Heart left ventricle (tissue), 13 donors: Measurements from ENCODE around the gene CCBE1.

ENCODE experiments used
- CTCF ChIP-seq, 12 donors: fragments of 200-600 bp; sonication (generic) in 4 of 12; IDR thresholded peaks; one replicate each; pipeline versions ENCODE4 v1.5.0 to v1.8.0; 2018 to 2022; ENCODE audit warnings: antibody characterized with exemption in 12 of 12, mild to moderate bottlenecking in 5 of 12
- POLR2A ChIP-seq, 2 donors: fragments of 450-650 bp; IDR thresholded peaks; one replicate each; pipeline ENCODE4 v1.6.1; 2017; ENCODE audit warnings: antibody characterized with exemption in 2 of 2, mild to moderate bottlenecking in 2 of 2, moderate library complexity in 2 of 2
- donor health status: ischemic (EF 13 %, LVEDD 7.1; RV severe dilation, severe dysfunction).
- donor health status: DM: no; HTN: yes; CAD: no.
- donor health status: DM: no; HTN: no; CAD: no.
- donor health status: ischemic (EF 25% LVEDD 6.9; RV normal size, moderate dysfunction).
- donor health status: ischemic (EF 25% LVEDD 5.7; RV mildly dilated, moderate dysfunction).
- donor health status: ischemic (EF 35%, LVEDD 5.7; RV mildly dilated, moderate dysfunction).
- donor health status: nonischemic (EF 11% LVEDD 7.7; RV severe dilation, severe dysfunction).
- donor health status: DM: yes; HTN: yes; CAD: no.
- donor health status: PGD.
- donor health status: ischemic (EF 29% LVEDD 5.4; RV normal size, mild dysfunction).
- donor health status: nonischemic (EF 23%, LVEDD 6.1; RV moderate dilation, normal function).

GRCh38 chr18:59715966-59716369 is 18.7 kb upstream of the CCBE1 start:
- TF ChIP-seq POLR2A (IDR thresholded peaks at IDR 0.05) (no peak), CTCF (IDR thresholded peaks at IDR 0.05) (no peak)
